ENCODE results near the gene C1orf52. TPM values are rescaled to one million over a fixed set of nuclear protein-coding genes. Genes with fewer than 3 reads are reported as not detected.
A peak's percentile ranks its signal among the peaks of the same experiment; 100 is the strongest.

The C1orf52 gene
- total RNA-seq, 1 experiment from 2014 or later, result 51.6 TPM

DNA sequence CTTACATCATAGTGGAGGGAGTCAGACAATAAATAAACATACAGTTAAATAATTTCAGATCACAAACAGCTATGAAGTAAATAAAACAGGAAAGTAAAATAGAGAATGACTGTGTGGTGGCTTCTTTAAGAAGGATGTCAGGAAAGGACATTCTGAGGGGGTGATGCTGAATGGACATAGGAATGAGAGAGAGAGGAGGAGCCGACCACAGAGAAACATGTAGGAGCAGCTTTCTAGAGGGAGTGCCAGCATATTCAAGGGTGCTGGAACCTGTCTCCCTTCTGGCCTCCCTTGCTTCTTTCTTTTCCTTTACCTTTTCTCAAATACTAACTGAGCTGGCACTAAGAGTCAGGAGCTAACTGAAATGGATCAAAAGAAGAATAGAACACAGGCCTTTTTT is 37.5 kb upstream of the C1orf52 start:
- H3K27ac ChIP-seq (ENCODE audit: low read length), result peak overlapping the region; percentile 89
- in situ Hi-C loops (cut with HindIII; ENCODE audit: low pct_unique_long_range_greater_than_20kb, low sequenced_read_pairs), result no loop called here
- no peak overlapping the region for H3K4me3 ChIP-seq (ENCODE audit: low read depth in 2 of 2, low read length in 2 of 2)
- ChIA-PET CTCF (interaction anchor here (0.6 to 1.6 kb wide), 4 partner anchors 11 to 333 kb away, joined by 3 to 7 read pairs (median 3); no protein-coding TSS in a partner anchor), POLR2A (interaction anchor here (0.6 to 2.7 kb wide), 5 partner anchors 15 to 287 kb away, joined by 3 to 16 read pairs (median 4); partner anchors contain the start of genes BCL10 and C1orf52)
- no peak for TF ChIP-seq POLR2AphosphoS5 (IDR thresholded peaks at IDR 0.05; ENCODE audit: low read depth, low read length)
- TF ChIP-seq TCF7L2 (IDR thresholded peaks at IDR 0.05; ENCODE audit: low read depth, low read length), result no peak
- no peak for TF ChIP-seq SIN3A (IDR thresholded peaks at IDR 0.05; ENCODE audit: borderline replicate concordance, insufficient read depth, low read depth, low read length)
- TF ChIP-seq, protein P1, sequence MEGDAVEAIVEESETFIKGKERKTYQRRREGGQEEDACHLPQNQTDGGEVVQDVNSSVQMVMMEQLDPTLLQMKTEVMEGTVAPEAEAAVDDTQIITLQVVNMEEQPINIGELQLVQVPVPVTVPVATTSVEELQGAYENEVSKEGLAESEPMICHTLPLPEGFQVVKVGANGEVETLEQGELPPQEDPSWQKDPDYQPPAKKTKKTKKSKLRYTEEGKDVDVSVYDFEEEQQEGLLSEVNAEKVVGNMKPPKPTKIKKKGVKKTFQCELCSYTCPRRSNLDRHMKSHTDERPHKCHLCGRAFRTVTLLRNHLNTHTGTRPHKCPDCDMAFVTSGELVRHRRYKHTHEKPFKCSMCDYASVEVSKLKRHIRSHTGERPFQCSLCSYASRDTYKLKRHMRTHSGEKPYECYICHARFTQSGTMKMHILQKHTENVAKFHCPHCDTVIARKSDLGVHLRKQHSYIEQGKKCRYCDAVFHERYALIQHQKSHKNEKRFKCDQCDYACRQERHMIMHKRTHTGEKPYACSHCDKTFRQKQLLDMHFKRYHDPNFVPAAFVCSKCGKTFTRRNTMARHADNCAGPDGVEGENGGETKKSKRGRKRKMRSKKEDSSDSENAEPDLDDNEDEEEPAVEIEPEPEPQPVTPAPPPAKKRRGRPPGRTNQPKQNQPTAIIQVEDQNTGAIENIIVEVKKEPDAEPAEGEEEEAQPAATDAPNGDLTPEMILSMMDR (IDR thresholded peaks at IDR 0.05), result no peak
- TF ChIP-seq, protein P2, sequence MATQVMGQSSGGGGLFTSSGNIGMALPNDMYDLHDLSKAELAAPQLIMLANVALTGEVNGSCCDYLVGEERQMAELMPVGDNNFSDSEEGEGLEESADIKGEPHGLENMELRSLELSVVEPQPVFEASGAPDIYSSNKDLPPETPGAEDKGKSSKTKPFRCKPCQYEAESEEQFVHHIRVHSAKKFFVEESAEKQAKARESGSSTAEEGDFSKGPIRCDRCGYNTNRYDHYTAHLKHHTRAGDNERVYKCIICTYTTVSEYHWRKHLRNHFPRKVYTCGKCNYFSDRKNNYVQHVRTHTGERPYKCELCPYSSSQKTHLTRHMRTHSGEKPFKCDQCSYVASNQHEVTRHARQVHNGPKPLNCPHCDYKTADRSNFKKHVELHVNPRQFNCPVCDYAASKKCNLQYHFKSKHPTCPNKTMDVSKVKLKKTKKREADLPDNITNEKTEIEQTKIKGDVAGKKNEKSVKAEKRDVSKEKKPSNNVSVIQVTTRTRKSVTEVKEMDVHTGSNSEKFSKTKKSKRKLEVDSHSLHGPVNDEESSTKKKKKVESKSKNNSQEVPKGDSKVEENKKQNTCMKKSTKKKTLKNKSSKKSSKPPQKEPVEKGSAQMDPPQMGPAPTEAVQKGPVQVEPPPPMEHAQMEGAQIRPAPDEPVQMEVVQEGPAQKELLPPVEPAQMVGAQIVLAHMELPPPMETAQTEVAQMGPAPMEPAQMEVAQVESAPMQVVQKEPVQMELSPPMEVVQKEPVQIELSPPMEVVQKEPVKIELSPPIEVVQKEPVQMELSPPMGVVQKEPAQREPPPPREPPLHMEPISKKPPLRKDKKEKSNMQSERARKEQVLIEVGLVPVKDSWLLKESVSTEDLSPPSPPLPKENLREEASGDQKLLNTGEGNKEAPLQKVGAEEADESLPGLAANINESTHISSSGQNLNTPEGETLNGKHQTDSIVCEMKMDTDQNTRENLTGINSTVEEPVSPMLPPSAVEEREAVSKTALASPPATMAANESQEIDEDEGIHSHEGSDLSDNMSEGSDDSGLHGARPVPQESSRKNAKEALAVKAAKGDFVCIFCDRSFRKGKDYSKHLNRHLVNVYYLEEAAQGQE (IDR thresholded peaks at IDR 0.05; ENCODE audit: insufficient read depth in 1 of 2, low read depth in 2 of 2, low read length in 1 of 2), result no peak
- H3K36me3 ChIP-seq (ENCODE audit: control insufficient read depth, insufficient read depth, low read length), result no peaks in the 10 kb centered on the region
- DNase-seq (ENCODE audit: low read depth, low spot score) (no peak), ATAC-seq (no peak)
- H3K27me3 ChIP-seq (ENCODE audit: control insufficient read depth, insufficient read depth, low read length), result no peaks in the 10 kb centered on the region
- H3K9me3 ChIP-seq (ENCODE audit: control insufficient read depth, insufficient read depth, low read depth, low read length), result no peaks in the 10 kb centered on the region
- H3K4me1 ChIP-seq (ENCODE audit: control insufficient read depth, insufficient read depth, low read length), result peaks cover 42% of the 10 kb centered on the region
- intact Hi-C loops (cut with micrococcal nuclease; ENCODE audit: unreplicated experiment), result no loop called here
- no TSS peak for BruUV-seq (replicated peaks)

DNA sequence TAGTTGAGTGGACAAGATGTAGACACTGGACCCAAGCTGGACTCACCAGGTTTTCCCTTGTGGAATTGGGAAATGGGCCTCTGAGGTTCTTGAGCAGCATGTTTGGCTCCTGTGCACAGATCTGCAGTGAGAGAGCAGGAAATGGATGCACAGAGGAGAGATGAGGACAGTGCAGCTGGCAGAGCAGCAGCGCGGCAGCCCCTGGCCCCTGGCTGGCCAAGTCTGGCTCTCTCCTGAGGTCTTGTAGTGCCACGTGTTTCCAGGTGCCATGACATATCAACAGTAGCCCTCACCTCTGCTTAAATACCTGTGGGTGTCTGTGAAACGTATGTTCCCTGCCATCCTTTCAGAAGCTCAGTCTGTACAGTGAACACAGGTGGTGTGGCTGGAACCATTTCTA is 36.2 kb upstream of the C1orf52 start:
- H3K4me1 ChIP-seq (ENCODE audit: control insufficient read depth, insufficient read depth, low read length), result peaks cover 52% of the 10 kb centered on the region

More for the DNA sequence above, 36.2 kb upstream of the C1orf52 start:
- no TSS peak for BruUV-seq (replicated peaks)
- Histone ChIP-seq H3K36me3 (ENCODE audit: control insufficient read depth, insufficient read depth, low read length) (no peaks in the 10 kb centered on the region), H3K4me3 (ENCODE audit: low read depth in 2 of 2, low read length in 2 of 2) (no peak overlapping the region), H3K9me3 (ENCODE audit: control insufficient read depth, insufficient read depth, low read depth, low read length) (no peaks in the 10 kb centered on the region), H3K27ac (ENCODE audit: low read length) (peak overlapping the region; percentile 68), H3K27me3 (ENCODE audit: control insufficient read depth, insufficient read depth, low read length) (no peaks in the 10 kb centered on the region)
- DNase-seq (ENCODE audit: low read depth, low spot score) (no peak), ATAC-seq (no peak)
- ChIA-PET POLR2A (interaction anchor here (0.7 to 1.6 kb wide), 2 partner anchors 19 to 170 kb away, joined by 5 to 10 read pairs; partner anchors contain the start of gene BCL10), CTCF (interaction anchor here (1.6 kb wide), 1 partner anchor 11 kb away, joined by 7 read pairs; no protein-coding TSS in a partner anchor)
- intact Hi-C loops (cut with micrococcal nuclease; ENCODE audit: unreplicated experiment) (no loop called here), in situ Hi-C loops (cut with HindIII; ENCODE audit: low pct_unique_long_range_greater_than_20kb, low sequenced_read_pairs) (no loop called here)
- TF ChIP-seq POLR2AphosphoS5 (IDR thresholded peaks at IDR 0.05; ENCODE audit: low read depth, low read length), result no peak
- TF ChIP-seq SIN3A (IDR thresholded peaks at IDR 0.05; ENCODE audit: borderline replicate concordance, insufficient read depth, low read depth, low read length), result no peak
- TF ChIP-seq, protein P1 (IDR thresholded peaks at IDR 0.05), result no peak
- TF ChIP-seq, protein P2 (IDR thresholded peaks at IDR 0.05; ENCODE audit: insufficient read depth in 1 of 2, low read depth in 2 of 2, low read length in 1 of 2), result no peak
- no peak for TF ChIP-seq TCF7L2 (IDR thresholded peaks at IDR 0.05; ENCODE audit: low read depth, low read length)
